DND-41 (cell line): ENCODE data around the gene NFKB2.

Experiments used
- ATAC-seq: fragments of 200-7000 bp; cut with Tn5 transposase; 3 replicates; pipeline ENCODE4 v1.9.1; 2021; ENCODE audit warnings: low read depth; ENCODE audit not compliant: insufficient read depth
- DNase-seq: peaks from one replicate; pipeline ENCODE4 v3.0.0-alpha.2; 2020
- H2AFZ ChIP-seq: 2 replicates; pipeline ENCODE4 v1.6.0; 2012; ENCODE audit warnings: low read depth, low read length
- H3K27ac ChIP-seq: 2 replicates; pipeline ENCODE4 v1.5.1; 2012; ENCODE audit warnings: low read length, inconsistent platforms
- H3K27me3 ChIP-seq: fragments of 200-600 bp; sonication (generic); 2 replicates; pipeline ENCODE4 v1.6.0; 2012; ENCODE audit warnings: low read length, mild to moderate bottlenecking, inconsistent platforms; ENCODE audit not compliant: insufficient read depth, poor library complexity
- H3K36me3 ChIP-seq: 2 replicates; pipeline ENCODE4 v1.5.1; 2012; ENCODE audit warnings: low read length, inconsistent platforms; ENCODE audit not compliant: insufficient read depth
- H3K4me1 ChIP-seq: 2 replicates; pipeline ENCODE4 v1.5.1; 2012; ENCODE audit warnings: mild to moderate bottlenecking, low read length; ENCODE audit not compliant: insufficient read depth
- H3K4me2 ChIP-seq: 2 replicates; pipeline ENCODE4 v1.6.0; 2012; ENCODE audit warnings: mild to moderate bottlenecking, moderate library complexity, low read length, inconsistent platforms; ENCODE audit not compliant: insufficient read depth
- H3K4me3 ChIP-seq, 2 experiments: fragments of 200-600 bp in 1 of 2; shearing (Covaris generic) in 1 of 2; 2 replicates each; pipeline ENCODE4 v1.5.1; 2012 to 2016; ENCODE audit warnings: inconsistent platforms in 2 of 2, low read length in 2 of 2, mild to moderate bottlenecking in 2 of 2, low read depth in 1 of 2, moderate library complexity in 1 of 2
- H3K79me2 ChIP-seq: 2 replicates; pipeline ENCODE4 v1.6.0; 2012; ENCODE audit warnings: low read length, inconsistent platforms; ENCODE audit not compliant: insufficient read depth
- H3K9ac ChIP-seq: 2 replicates; pipeline ENCODE4 v1.6.0; 2012; ENCODE audit warnings: low read depth, mild to moderate bottlenecking, inconsistent platforms, low read length, moderate library complexity
- H3K9me3 ChIP-seq: 2 replicates; pipeline ENCODE4 v1.5.1; 2012; ENCODE audit warnings: low read length, moderate library complexity, mild to moderate bottlenecking, inconsistent platforms; ENCODE audit not compliant: insufficient read depth, severe bottlenecking
- H4K20me1 ChIP-seq: 2 replicates; pipeline ENCODE4 v1.6.0; 2012; ENCODE audit warnings: low read length; ENCODE audit not compliant: insufficient read depth
- EZH2 ChIP-seq: IDR thresholded peaks from 3 replicates; pipeline ENCODE4 v1.6.1; 2012; ENCODE audit warnings: borderline replicate concordance, low read depth, mild to moderate bottlenecking, moderate library complexity, low read length, inconsistent platforms; ENCODE audit not compliant: severe bottlenecking
- TF ChIP-seq, protein P1 (sequence below): IDR thresholded peaks from 2 replicates; pipeline ENCODE4 v1.5.1; 2012; ENCODE audit warnings: borderline replicate concordance, low read length, moderate library complexity, mild to moderate bottlenecking; ENCODE audit not compliant: poor library complexity, severe bottlenecking; ENCODE audit errors: extremely low read depth

The NFKB2 gene

GRCh38 chr10:102437515-102437914 lies 42.0 kb downstream of the NFKB2 start:
- ATAC-seq = no peak
- no peak overlapping the region for H3K4me3 ChIP-seq

DNA sequence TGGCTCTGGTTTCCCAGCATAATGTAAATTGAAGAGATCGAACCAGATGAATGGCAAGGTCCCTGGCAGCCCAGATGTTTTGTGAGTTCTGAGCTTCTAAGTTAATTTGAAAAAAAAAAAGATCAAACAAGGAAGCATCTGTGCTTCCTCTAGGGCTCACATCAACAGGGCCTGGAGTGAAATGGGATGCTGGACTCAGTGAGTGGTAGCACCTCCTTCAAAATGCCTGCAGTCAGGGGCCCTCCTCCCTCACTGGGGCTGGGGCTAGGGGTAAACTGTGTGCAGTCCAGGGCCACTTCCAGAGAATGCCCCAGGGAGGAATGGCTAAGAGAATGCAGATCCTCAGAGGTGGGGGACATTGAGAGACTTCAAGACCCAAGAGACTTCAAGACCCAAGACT lies 42.9 kb downstream of the NFKB2 start:
- no peak overlapping the region for H3K4me3 ChIP-seq
- H3K4me1 ChIP-seq = peaks cover 33% of the 10 kb centered on the region
- DNase-seq (no peak), ATAC-seq (no peak)
- H3K27ac ChIP-seq = no peak overlapping the region
- H3K9me3 ChIP-seq = no peaks in the 10 kb centered on the region
- peaks cover 6% of the 10 kb centered on the region for H3K79me2 ChIP-seq
- no peak overlapping the region for H3K9ac ChIP-seq
- H2AFZ ChIP-seq = no peak overlapping the region
- no peaks in the 10 kb centered on the region for H3K27me3 ChIP-seq
- no peak for TF ChIP-seq EZH2
- TF ChIP-seq, protein P1, sequence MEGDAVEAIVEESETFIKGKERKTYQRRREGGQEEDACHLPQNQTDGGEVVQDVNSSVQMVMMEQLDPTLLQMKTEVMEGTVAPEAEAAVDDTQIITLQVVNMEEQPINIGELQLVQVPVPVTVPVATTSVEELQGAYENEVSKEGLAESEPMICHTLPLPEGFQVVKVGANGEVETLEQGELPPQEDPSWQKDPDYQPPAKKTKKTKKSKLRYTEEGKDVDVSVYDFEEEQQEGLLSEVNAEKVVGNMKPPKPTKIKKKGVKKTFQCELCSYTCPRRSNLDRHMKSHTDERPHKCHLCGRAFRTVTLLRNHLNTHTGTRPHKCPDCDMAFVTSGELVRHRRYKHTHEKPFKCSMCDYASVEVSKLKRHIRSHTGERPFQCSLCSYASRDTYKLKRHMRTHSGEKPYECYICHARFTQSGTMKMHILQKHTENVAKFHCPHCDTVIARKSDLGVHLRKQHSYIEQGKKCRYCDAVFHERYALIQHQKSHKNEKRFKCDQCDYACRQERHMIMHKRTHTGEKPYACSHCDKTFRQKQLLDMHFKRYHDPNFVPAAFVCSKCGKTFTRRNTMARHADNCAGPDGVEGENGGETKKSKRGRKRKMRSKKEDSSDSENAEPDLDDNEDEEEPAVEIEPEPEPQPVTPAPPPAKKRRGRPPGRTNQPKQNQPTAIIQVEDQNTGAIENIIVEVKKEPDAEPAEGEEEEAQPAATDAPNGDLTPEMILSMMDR = no peak
- H3K4me2 ChIP-seq = no peak overlapping the region
- no peaks in the 10 kb centered on the region for H4K20me1 ChIP-seq
- H3K36me3 ChIP-seq = no peaks in the 10 kb centered on the region

More at GRCh38 chr10:102437515-102437914, 42.0 kb downstream of the NFKB2 start:
- TF ChIP-seq, protein P1 = no peak
- TF ChIP-seq EZH2 = no peak
- Histone ChIP-seq H3K79me2 (peaks cover 6% of the 10 kb centered on the region), H3K9ac (no peak overlapping the region), H3K36me3 (no peaks in the 10 kb centered on the region), H2AFZ (no peak overlapping the region), H3K4me1 (peaks cover 42% of the 10 kb centered on the region), H4K20me1 (no peaks in the 10 kb centered on the region), H3K9me3 (no peaks in the 10 kb centered on the region), H3K27me3 (no peaks in the 10 kb centered on the region), H3K27ac (no peak overlapping the region), H3K4me2 (no peak overlapping the region)
- DNase-seq = no peak

- 0 out of 2 replicates have a peak, but pooled peaks cover under 1% of the 10 kb centered on the region for H3K79me2 ChIP-seq
- no peak for TF ChIP-seq EZH2
- TF ChIP-seq, protein P1 = no peak
- H2AFZ ChIP-seq = no peak overlapping the region
- H3K4me1 ChIP-seq = peaks cover 9% of the 10 kb centered on the region
- no peak for ATAC-seq
- H3K36me3 ChIP-seq = no peaks in the 10 kb centered on the region
- no peak overlapping the region for H3K4me2 ChIP-seq
- no peaks in the 10 kb centered on the region for H3K27me3 ChIP-seq
- no peak for DNase-seq
- no peak overlapping the region for H3K4me3 ChIP-seq
- no peaks in the 10 kb centered on the region for H3K9me3 ChIP-seq
- no peak overlapping the region for H3K9ac ChIP-seq
- no peaks in the 10 kb centered on the region for H4K20me1 ChIP-seq
- H3K27ac ChIP-seq = no peak overlapping the region
These were observed 49.3 kb downstream of the NFKB2 start for GRCh38 chr10:102444851-102445250.
